A549 (cell line): ENCODE data around the gene SLC6A6. TPM values are rescaled to one million over a fixed set of nuclear protein-coding genes. Genes with fewer than 3 reads are reported as not detected.

Experiments
- ATAC-seq, 2 experiments: fragments of 200-7000 bp in 1 of 2; fragments of >200 bp in 1 of 2; cut with Nextera tagmentation in 1 of 2; cut with Tn5 transposase in 1 of 2; 3 replicates each; pipeline versions ENCODE4 v1.8.0 to v1.9.1; 2018 to 2020; ENCODE audit warnings: mild to moderate bottlenecking in 1 of 2, moderate library complexity in 1 of 2
- CTCF ChIA-PET: fragments of 300-600 bp; sonication (Branson Sonifier 250); formaldehyde crosslinking; extraction: SDS; loops from one replicate; lab custom pipeline; 2021; ENCODE audit warnings: antibody characterized with exemption, inconsistent platforms; lab: Yijun Ruan, JAX
- POLR2A ChIA-PET: fragments of 350-600 bp; formaldehyde crosslinking; extraction: SDS; loops from one replicate; lab custom pipeline; 2021; ENCODE audit warnings: antibody characterized with exemption, inconsistent platforms; lab: Yijun Ruan, JAX
- DNase-seq, 2 experiments: peaks; one replicate each; pipeline versions ENCODE4 v3.0.0 to v3.0.0-alpha.2; 2011 to 2016; ENCODE audit warnings: low read depth in 1 of 2, low spot score in 1 of 2
- FAIRE-seq: peaks from 2 replicates; lab custom pipeline; 2011; peaks lifted over from hg19 to GRCh38; lab: Jason Lieb, UNC
- H3K27ac ChIP-seq, 2 experiments: fragments of >200 bp; sonication (Bioruptor Twin); formaldehyde crosslinking; 3 replicates each; pipeline ENCODE4 v1.5.1; 2016 to 2017
- H3K4me1 ChIP-seq: fragments of >200 bp; sonication (Bioruptor Twin); formaldehyde crosslinking; 3 replicates; pipeline ENCODE4 v1.6.1; 2016
- H3K4me2 ChIP-seq: fragments of >200 bp; sonication (Bioruptor Twin); formaldehyde crosslinking; 3 replicates; pipeline ENCODE4 v1.6.1; 2016
- H3K4me3 ChIP-seq: fragments of >200 bp; sonication (Bioruptor Twin); formaldehyde crosslinking; 3 replicates; pipeline ENCODE4 v1.5.1; 2016
- H3K9me3 ChIP-seq: fragments of >200 bp; sonication (Bioruptor Twin); formaldehyde crosslinking; 3 replicates; pipeline ENCODE4 v1.6.1; 2016
- BHLHE40 ChIP-seq: IDR thresholded peaks from 2 replicates; pipeline ENCODE4 v1.6.1; 2012; ENCODE audit warnings: low read depth, low read length, inconsistent platforms
- CEBPB ChIP-seq, 2 experiments: fragments of >200 bp in 1 of 2; sonication (Bioruptor Twin) in 1 of 2; formaldehyde crosslinking in 1 of 2; IDR thresholded peaks; 2 replicates each; pipeline ENCODE4 v1.6.1; 2012 to 2016
- EP300 ChIP-seq, 2 experiments: fragments of >200 bp; sonication (Bioruptor Twin); formaldehyde crosslinking; IDR thresholded peaks; 2 replicates in 1 of 2; 3 replicates in 1 of 2; pipeline ENCODE4 v1.6.1; 2016 to 2017
- HDAC2 ChIP-seq: fragments of 200-600 bp; sonication (generic); IDR thresholded peaks from 2 replicates; pipeline ENCODE4 v1.6.1; 2016
- HOXB5 ChIP-seq: fragments of 250-450 bp; sonication (Bioruptor Pico); IDR thresholded peaks from 2 replicates; pipeline ENCODE4 v1.5.0; 2020; ENCODE audit warnings: mild to moderate bottlenecking, moderate library complexity
- KDM1A ChIP-seq: fragments of 200-600 bp; sonication (generic); IDR thresholded peaks from 2 replicates; pipeline ENCODE4 v1.6.1; 2016; ENCODE audit warnings: low read depth, mild to moderate bottlenecking
- MAFK ChIP-seq: fragments of 450-650 bp; IDR thresholded peaks from 2 replicates; pipeline ENCODE4 v1.6.1; 2014; ENCODE audit not compliant: partially characterized antibody
- NPAS2 ChIP-seq: fragments of 250-450 bp; sonication (Bioruptor Pico); IDR thresholded peaks from 2 replicates; pipeline ENCODE4 v1.8.0; 2022; ENCODE audit warnings: mild to moderate bottlenecking, moderate library complexity, borderline replicate concordance
- POLR2AphosphoS2 ChIP-seq: conservative IDR thresholded peaks from 2 replicates; pipeline ENCODE4 v1.6.1; 2012; ENCODE audit warnings: low read length, improper control_type of control experiment, inconsistent platforms
- RAD21 ChIP-seq, 2 experiments: fragments of >200 bp in 1 of 2; sonication (Bioruptor Twin) in 1 of 2; formaldehyde crosslinking in 1 of 2; IDR thresholded peaks in 1 of 2; conservative IDR thresholded peaks in 1 of 2; 2 replicates in 1 of 2; 3 replicates in 1 of 2; pipeline ENCODE4 v1.6.1; 2012 to 2018; ENCODE audit warnings: inconsistent platforms in 1 of 2
- RARB ChIP-seq: fragments of 250-450 bp; sonication (Bioruptor Pico); IDR thresholded peaks from 2 replicates; pipeline ENCODE4 v1.8.0; 2021; ENCODE audit warnings: mild to moderate bottlenecking, moderate library complexity
- ZFP36 ChIP-seq: fragments of 450-650 bp; IDR thresholded peaks from 2 replicates; pipeline ENCODE4 v1.6.1; 2014; ENCODE audit warnings: borderline replicate concordance; ENCODE audit not compliant: partially characterized antibody
- WGBS: methylation state at CpG from one replicate; pipeline ENCODE4 v1.1.6; 2017; ENCODE audit errors: missing lambda C conversion rate; 5-methylcytosine and 5-hydroxymethylcytosine counted together
- polyA plus RNA-seq, 4 experiments: library from polyadenylated mRNA; depleted of rRNA in 3 of 4; stranded (reverse); fragments of >200 nt; fragmentation: RNase III in 1 of 4; extraction: RNeasy Plus Mini Kit Qiagen cat#74134 plus additional on column Dnase treatment in 1 of 4; gene quantifications; 2 replicates in 3 of 4; 3 replicates in 1 of 4; pipeline ENCODE4 v1.2.3, GENCODE V29; 2011 to 2017
- TF ChIP-seq, protein P1 (sequence below): IDR thresholded peaks from 2 replicates; pipeline ENCODE4 v1.6.1; 2012
- TF ChIP-seq, protein P2 (sequence below): fragments of >200 bp; sonication (Bioruptor Twin); formaldehyde crosslinking; IDR thresholded peaks from 3 replicates; pipeline ENCODE4 v1.6.1; 2016
- TF ChIP-seq, protein P3 (sequence below): fragments of 150-350 bp; IDR thresholded peaks from 2 replicates; pipeline ENCODE4 v1.6.1; 2014; ENCODE audit warnings: low read depth, mild to moderate bottlenecking, low read length
- TF ChIP-seq, protein P4 (sequence below): fragments of >200 bp; sonication (Bioruptor Twin); formaldehyde crosslinking; IDR thresholded peaks from 3 replicates; pipeline ENCODE4 v1.5.1; 2016
- TF ChIP-seq, protein P5 (sequence below): fragments of 450-650 bp; IDR thresholded peaks from 2 replicates; pipeline ENCODE4 v1.6.1; 2014; ENCODE audit warnings: antibody characterized with exemption

SLC6A6 gene
- polyA plus RNA-seq, 2 of the 4 experiments (the other 2 are of a cell fraction), result 73.3 to 73.8 TPM

DNA sequence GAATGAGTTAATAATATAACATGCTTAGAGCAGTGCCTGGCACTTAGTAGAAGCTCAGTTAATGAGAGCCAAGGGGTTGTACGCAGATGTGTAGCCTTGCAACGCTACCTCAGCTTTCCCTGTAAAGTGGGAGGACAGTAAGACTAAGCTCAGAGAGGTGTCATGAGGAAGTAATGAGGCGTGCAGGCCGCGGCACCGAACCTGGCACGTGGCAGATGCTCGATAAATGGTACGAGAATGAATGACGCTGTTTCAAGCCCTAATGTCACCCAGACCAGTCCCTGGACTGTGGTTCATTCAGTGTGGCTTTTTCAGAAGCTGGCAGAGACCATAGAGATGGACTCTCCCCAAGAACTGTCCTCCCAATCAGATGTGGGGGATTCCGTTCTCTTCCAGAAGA, 116.5 kb downstream of the SLC6A6 start:
- TF ChIP-seq NPAS2 (CRISPR knock-in tag), result no peak
- TF ChIP-seq RARB (CRISPR knock-in tag), result no peak
- TF ChIP-seq RAD21 (conservative IDR thresholded peaks at IDR 0.05 in 1 of 2, IDR thresholded peaks at IDR 0.05 in 1 of 2), result no peak
- TF ChIP-seq HDAC2, result no peak
- no peak for TF ChIP-seq MAFK
- TF ChIP-seq EP300 (IDR thresholded peaks at IDR 0.05), result no peak
- TF ChIP-seq, protein P1, sequence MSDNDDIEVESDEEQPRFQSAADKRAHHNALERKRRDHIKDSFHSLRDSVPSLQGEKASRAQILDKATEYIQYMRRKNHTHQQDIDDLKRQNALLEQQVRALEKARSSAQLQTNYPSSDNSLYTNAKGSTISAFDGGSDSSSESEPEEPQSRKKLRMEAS, result no peak
- TF ChIP-seq, protein P2, sequence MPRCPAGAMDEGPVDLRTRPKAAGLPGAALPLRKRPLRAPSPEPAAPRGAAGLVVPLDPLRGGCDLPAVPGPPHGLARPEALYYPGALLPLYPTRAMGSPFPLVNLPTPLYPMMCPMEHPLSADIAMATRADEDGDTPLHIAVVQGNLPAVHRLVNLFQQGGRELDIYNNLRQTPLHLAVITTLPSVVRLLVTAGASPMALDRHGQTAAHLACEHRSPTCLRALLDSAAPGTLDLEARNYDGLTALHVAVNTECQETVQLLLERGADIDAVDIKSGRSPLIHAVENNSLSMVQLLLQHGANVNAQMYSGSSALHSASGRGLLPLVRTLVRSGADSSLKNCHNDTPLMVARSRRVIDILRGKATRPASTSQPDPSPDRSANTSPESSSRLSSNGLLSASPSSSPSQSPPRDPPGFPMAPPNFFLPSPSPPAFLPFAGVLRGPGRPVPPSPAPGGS, result no peak
- TF ChIP-seq POLR2AphosphoS2, result no peak
- no peak overlapping the region for H3K27ac ChIP-seq
- WGBS, result 78% methylated on average over 11 of the region's 11 CpGs
- H3K4me2 ChIP-seq, result no peak overlapping the region
- H3K4me1 ChIP-seq, result no peaks in the 10 kb centered on the region
- ChIA-PET POLR2A (no interaction called here), CTCF (interaction anchor here (1.7 to 7.0 kb wide), 4 partner anchors 10 to 30 kb away, joined by 6 to 58 read pairs (median 7); no protein-coding TSS in a partner anchor)
- no peak for DNase-seq
- no peak overlapping the region for H3K4me3 ChIP-seq
- FAIRE-seq, result no peak
- H3K9me3 ChIP-seq, result no peaks in the 10 kb centered on the region
- no peak for ATAC-seq

DNA sequence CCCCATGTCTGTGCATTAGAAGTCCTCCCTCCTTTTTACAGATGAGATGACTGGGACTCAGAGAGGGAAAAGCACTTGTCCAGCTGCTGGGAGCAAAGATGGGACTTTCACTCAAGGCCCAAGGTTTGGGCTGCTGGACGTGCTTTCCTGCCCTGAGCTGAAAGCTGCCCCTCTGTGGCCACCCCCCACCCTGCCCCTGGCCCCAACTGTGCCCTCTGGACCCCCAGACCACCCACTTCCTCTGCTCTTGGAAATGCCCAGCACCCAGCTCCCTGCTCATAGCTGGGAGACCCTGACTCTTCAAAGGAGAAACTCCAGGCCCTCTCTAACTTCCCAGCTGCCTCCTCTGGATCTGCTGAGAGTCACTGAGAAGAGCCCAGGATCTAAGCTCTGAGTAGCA, 117.0 kb downstream of the SLC6A6 start:
- POLR2A ChIA-PET, result no interaction called here
- DNase-seq (no peak), FAIRE-seq (no peak), ATAC-seq (no peak)
- no peak overlapping the region for H3K27ac ChIP-seq
- WGBS, result 38% methylated on average over 1 of the region's 1 CpG
- CTCF ChIA-PET, result interaction anchor here (1.7 to 7.0 kb wide), 4 partner anchors 11 to 30 kb away, joined by 6 to 58 read pairs (median 7); no protein-coding TSS in a partner anchor
- no peaks in the 10 kb centered on the region for H3K9me3 ChIP-seq
- no peak overlapping the region for H3K4me2 ChIP-seq
- TF ChIP-seq, protein P3, sequence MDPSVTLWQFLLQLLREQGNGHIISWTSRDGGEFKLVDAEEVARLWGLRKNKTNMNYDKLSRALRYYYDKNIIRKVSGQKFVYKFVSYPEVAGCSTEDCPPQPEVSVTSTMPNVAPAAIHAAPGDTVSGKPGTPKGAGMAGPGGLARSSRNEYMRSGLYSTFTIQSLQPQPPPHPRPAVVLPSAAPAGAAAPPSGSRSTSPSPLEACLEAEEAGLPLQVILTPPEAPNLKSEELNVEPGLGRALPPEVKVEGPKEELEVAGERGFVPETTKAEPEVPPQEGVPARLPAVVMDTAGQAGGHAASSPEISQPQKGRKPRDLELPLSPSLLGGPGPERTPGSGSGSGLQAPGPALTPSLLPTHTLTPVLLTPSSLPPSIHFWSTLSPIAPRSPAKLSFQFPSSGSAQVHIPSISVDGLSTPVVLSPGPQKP, result no peak
- no peak for TF ChIP-seq CEBPB (IDR thresholded peaks at IDR 0.05)
- TF ChIP-seq ZFP36, result no peak
- TF ChIP-seq KDM1A, result no peak
- TF ChIP-seq, protein P4, sequence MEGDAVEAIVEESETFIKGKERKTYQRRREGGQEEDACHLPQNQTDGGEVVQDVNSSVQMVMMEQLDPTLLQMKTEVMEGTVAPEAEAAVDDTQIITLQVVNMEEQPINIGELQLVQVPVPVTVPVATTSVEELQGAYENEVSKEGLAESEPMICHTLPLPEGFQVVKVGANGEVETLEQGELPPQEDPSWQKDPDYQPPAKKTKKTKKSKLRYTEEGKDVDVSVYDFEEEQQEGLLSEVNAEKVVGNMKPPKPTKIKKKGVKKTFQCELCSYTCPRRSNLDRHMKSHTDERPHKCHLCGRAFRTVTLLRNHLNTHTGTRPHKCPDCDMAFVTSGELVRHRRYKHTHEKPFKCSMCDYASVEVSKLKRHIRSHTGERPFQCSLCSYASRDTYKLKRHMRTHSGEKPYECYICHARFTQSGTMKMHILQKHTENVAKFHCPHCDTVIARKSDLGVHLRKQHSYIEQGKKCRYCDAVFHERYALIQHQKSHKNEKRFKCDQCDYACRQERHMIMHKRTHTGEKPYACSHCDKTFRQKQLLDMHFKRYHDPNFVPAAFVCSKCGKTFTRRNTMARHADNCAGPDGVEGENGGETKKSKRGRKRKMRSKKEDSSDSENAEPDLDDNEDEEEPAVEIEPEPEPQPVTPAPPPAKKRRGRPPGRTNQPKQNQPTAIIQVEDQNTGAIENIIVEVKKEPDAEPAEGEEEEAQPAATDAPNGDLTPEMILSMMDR, result no peak
- no peak for TF ChIP-seq NPAS2 (CRISPR knock-in tag)
- no peaks in the 10 kb centered on the region for H3K4me1 ChIP-seq
- H3K4me3 ChIP-seq, result no peak overlapping the region

DNA sequence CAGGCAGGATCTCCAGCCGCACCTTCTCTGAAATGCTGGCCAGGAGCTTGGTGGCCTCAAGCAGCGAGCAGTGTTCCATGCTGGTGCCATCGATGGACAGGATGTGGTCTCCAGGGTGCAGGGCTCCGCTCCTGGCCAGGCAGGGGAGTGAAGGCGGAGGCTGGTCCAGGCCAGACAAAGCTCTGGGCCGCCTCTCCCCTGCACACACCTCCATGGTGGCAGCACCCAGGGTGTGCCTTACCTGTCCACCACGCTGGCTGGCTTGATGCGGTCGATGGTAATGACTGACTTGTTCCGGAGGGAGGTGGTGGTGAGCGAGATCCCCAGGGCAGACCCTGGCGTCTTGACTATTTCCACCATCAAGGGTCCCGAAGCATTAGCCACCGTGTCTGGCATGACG, 117.7 kb downstream of the SLC6A6 start:
- Histone ChIP-seq H3K27ac (no peak overlapping the region), H3K4me2 (no peak overlapping the region), H3K9me3 (no peaks in the 10 kb centered on the region), H3K4me1 (no peaks in the 10 kb centered on the region), H3K4me3 (no peak overlapping the region)
- FAIRE-seq, result no peak
- CTCF ChIA-PET, result interaction anchor here (1.6 to 7.0 kb wide), 4 partner anchors 9 to 15 kb away, joined by 3 to 58 read pairs (median 6); no protein-coding TSS in a partner anchor
- no peak for TF ChIP-seq HOXB5 (CRISPR knock-in tag)
- TF ChIP-seq CEBPB (IDR thresholded peaks at IDR 0.05), result no peak
- no peak for TF ChIP-seq EP300 (IDR thresholded peaks at IDR 0.05)
- no peak for TF ChIP-seq BHLHE40
- TF ChIP-seq, protein P5, sequence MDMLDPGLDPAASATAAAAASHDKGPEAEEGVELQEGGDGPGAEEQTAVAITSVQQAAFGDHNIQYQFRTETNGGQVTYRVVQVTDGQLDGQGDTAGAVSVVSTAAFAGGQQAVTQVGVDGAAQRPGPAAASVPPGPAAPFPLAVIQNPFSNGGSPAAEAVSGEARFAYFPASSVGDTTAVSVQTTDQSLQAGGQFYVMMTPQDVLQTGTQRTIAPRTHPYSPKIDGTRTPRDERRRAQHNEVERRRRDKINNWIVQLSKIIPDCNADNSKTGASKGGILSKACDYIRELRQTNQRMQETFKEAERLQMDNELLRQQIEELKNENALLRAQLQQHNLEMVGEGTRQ, result no peak
- DNase-seq, result no peak
- POLR2A ChIA-PET, result no interaction called here
- WGBS, result 78% methylated on average over 13 of the region's 15 CpGs
- ATAC-seq, result no peak
